CD14-positive monocyte (primary cell): ENCODE data around the gene CRISP2. TPM values are rescaled to one million over a fixed set of nuclear protein-coding genes. Genes with fewer than 3 reads are reported as not detected.

ENCODE experiments used
- DNase-seq, 3 donors: peaks; one replicate each; pipeline ENCODE4 v3.0.0-alpha.2; 2011 to 2022
- H2AFZ ChIP-seq: 2 replicates; pipeline ENCODE4 v1.6.0; 2012; ENCODE audit warnings: mild to moderate bottlenecking, low read depth, low read length, inconsistent platforms; ENCODE audit not compliant: insufficient read depth, poor library complexity, severe bottlenecking
- H3K27ac ChIP-seq, 2 donors: 1 replicate in 1 of 2; 2 replicates in 1 of 2; pipeline ENCODE4 v1.5.1; 2012 to 2013; ENCODE audit warnings: low read length in 2 of 2, control low read depth in 1 of 2, inconsistent platforms in 1 of 2, low read depth in 1 of 2, mild to moderate bottlenecking in 1 of 2
- H3K27me3 ChIP-seq, 2 donors: one replicate each; pipeline versions ENCODE4 v1.6.0 to v1.6.1; 2011 to 2013; ENCODE audit warnings: low read length in 2 of 2; ENCODE audit not compliant: control insufficient read depth in 2 of 2, insufficient read depth in 2 of 2
- H3K36me3 ChIP-seq, 2 donors: replicated peaks in 1 of 2; 1 replicate in 1 of 2; 2 replicates in 1 of 2; pipeline versions ENCODE4 v1.5.1 to v1.6.1; 2012 to 2013; ENCODE audit warnings: low read length in 2 of 2, control low read depth in 1 of 2, inconsistent platforms in 1 of 2, mild to moderate bottlenecking in 1 of 2; ENCODE audit not compliant: insufficient read depth in 2 of 2, control insufficient read depth in 1 of 2
- H3K4me1 ChIP-seq, 2 donors: 1 replicate in 1 of 2; 2 replicates in 1 of 2; pipeline versions ENCODE4 v1.5.1 to v1.6.1; 2012 to 2013; ENCODE audit warnings: low read length in 2 of 2, control low read depth in 1 of 2, inconsistent platforms in 1 of 2, mild to moderate bottlenecking in 1 of 2, moderate library complexity in 1 of 2; ENCODE audit not compliant: insufficient read depth in 2 of 2, control insufficient read depth in 1 of 2
- H3K4me2 ChIP-seq: replicated peaks from 2 replicates; pipeline ENCODE3; 2012; ENCODE audit warnings: low read length, moderate library complexity, mild to moderate bottlenecking; ENCODE audit not compliant: poor library complexity, severe bottlenecking; ENCODE audit errors: extremely low read depth
- H3K4me3 ChIP-seq, 3 experiments: fragments of 200-600 bp in 1 of 3; sonication (generic) in 1 of 3; replicated peaks in 1 of 3; 1 replicate in 2 of 3; 2 replicates in 1 of 3; pipeline ENCODE4 v1.5.1; 2011 to 2013; ENCODE audit warnings: low read length in 3 of 3, mild to moderate bottlenecking in 3 of 3, control low read depth in 2 of 3, low read depth in 2 of 3, inconsistent platforms in 1 of 3, moderate library complexity in 1 of 3
- H3K79me2 ChIP-seq: 2 replicates; pipeline ENCODE4 v1.6.0; 2012; ENCODE audit warnings: mild to moderate bottlenecking, control low read depth, inconsistent platforms, low read length, moderate library complexity; ENCODE audit not compliant: insufficient read depth
- H3K9ac ChIP-seq: 2 replicates; pipeline ENCODE4 v1.6.0; 2017; ENCODE audit warnings: low read length, mild to moderate bottlenecking; ENCODE audit not compliant: insufficient read depth, poor library complexity, severe bottlenecking
- H3K9me3 ChIP-seq, 2 donors: replicated peaks in 1 of 2; 1 replicate in 1 of 2; 2 replicates in 1 of 2; pipeline versions ENCODE4 v1.5.1 to v1.6.1; 2012 to 2013; ENCODE audit warnings: low read length in 2 of 2, control low read depth in 1 of 2; ENCODE audit not compliant: control insufficient read depth in 1 of 2, insufficient read depth in 1 of 2
- H4K20me1 ChIP-seq: 2 replicates; pipeline ENCODE4 v1.6.0; 2012; ENCODE audit warnings: mild to moderate bottlenecking, low read length, control low read depth, moderate library complexity; ENCODE audit not compliant: insufficient read depth
- H3K27ac Mint-ChIP-seq, 7 donors: one replicate each; pipeline ENCODE4 v1.8.0; 2020; ENCODE audit warnings: mild to moderate bottlenecking in 7 of 7, mixed read lengths in 7 of 7, moderate library complexity in 6 of 7, inconsistent platforms in 2 of 7
- H3K27me3 Mint-ChIP-seq, 3 donors: one replicate each; pipeline ENCODE4 v1.8.0; 2021 to 2022; ENCODE audit warnings: low read depth in 3 of 3, mild to moderate bottlenecking in 3 of 3, mixed read lengths in 3 of 3, moderate library complexity in 3 of 3, inconsistent platforms in 1 of 3
- H3K36me3 Mint-ChIP-seq, 2 donors: one replicate each; pipeline ENCODE4 v1.8.0; 2020; ENCODE audit warnings: mixed read lengths in 2 of 2, inconsistent platforms in 1 of 2, mild to moderate bottlenecking in 1 of 2
- H3K4me1 Mint-ChIP-seq: one replicate; pipeline ENCODE4 v1.8.0; 2020; ENCODE audit warnings: mild to moderate bottlenecking, mixed read lengths
- H3K4me3 Mint-ChIP-seq, 2 donors: one replicate each; pipeline ENCODE4 v1.8.0; 2020; ENCODE audit warnings: mild to moderate bottlenecking in 2 of 2, mixed read lengths in 2 of 2, moderate library complexity in 1 of 2
- H3K9me3 Mint-ChIP-seq, 7 donors: one replicate each; pipeline ENCODE4 v1.8.0; 2020 to 2022; ENCODE audit warnings: mixed read lengths in 7 of 7, mild to moderate bottlenecking in 6 of 7, moderate library complexity in 6 of 7, inconsistent platforms in 2 of 7
- WGBS: methylation state at CpG from one replicate; pipeline ENCODE4 v1.1.5; 2013; ENCODE audit warnings: missing lambda C conversion rate; ENCODE audit not compliant: insufficient coverage; 5-methylcytosine and 5-hydroxymethylcytosine counted together
- intact Hi-C, 2 donors: fragments of 100-400 bp; cut with micrococcal nuclease; formaldehyde crosslinking; loops; one replicate each; pipeline versions ENCODE4 v1.15.0 to v1.15.1; 2023
- polyA plus RNA-seq, 3 donors: library from polyadenylated mRNA; depleted of rRNA in 1 of 3; unstranded in 2 of 3; stranded (reverse) in 1 of 3; fragments of 300-500 nt in 2 of 3; fragments of >200 nt in 1 of 3; fragmentation: Illumina TruSeq in 2 of 3; gene quantifications; 1 replicate in 2 of 3; 2 replicates in 1 of 3; pipeline ENCODE4 v1.2.3, GENCODE V29; 2012 to 2021
- TF ChIP-seq, protein P1 (sequence below): fragments of 200-600 bp; IDR thresholded peaks from one replicate; pipeline ENCODE4 v1.8.0; 2022; ENCODE audit warnings: antibody characterized with exemption, mild to moderate bottlenecking

Gene CRISP2
- polyA plus RNA-seq, 3 donors, result not detected

GRCh38 chr6:49646942-49647341, 66.4 kb downstream of the CRISP2 start:
- Histone ChIP-seq H3K4me3 (no peak overlapping the region), H2AFZ (no peak overlapping the region), H4K20me1 (no peaks in the 10 kb centered on the region), H3K4me1 (no peaks in the 10 kb centered on the region), H3K36me3 (no peaks in the 10 kb centered on the region), H3K9me3 (no peaks in the 10 kb centered on the region), H3K79me2 (no peaks in the 10 kb centered on the region), H3K9ac (no peak overlapping the region), H3K27me3 (no peaks in the 10 kb centered on the region), H3K4me2 (no peak overlapping the region), H3K27ac (no peak overlapping the region)
- Mint-ChIP-seq H3K4me1 (no peaks in the 10 kb centered on the region), H3K27me3 (no peaks in the 10 kb centered on the region), H3K36me3 (no peaks in the 10 kb centered on the region), H3K27ac (no peak overlapping the region), H3K4me3 (no peak overlapping the region), H3K9me3 (peaks cover 0 to 3% (median 0%) of the 10 kb centered on the region in 7 donors)
- TF ChIP-seq, protein P1, sequence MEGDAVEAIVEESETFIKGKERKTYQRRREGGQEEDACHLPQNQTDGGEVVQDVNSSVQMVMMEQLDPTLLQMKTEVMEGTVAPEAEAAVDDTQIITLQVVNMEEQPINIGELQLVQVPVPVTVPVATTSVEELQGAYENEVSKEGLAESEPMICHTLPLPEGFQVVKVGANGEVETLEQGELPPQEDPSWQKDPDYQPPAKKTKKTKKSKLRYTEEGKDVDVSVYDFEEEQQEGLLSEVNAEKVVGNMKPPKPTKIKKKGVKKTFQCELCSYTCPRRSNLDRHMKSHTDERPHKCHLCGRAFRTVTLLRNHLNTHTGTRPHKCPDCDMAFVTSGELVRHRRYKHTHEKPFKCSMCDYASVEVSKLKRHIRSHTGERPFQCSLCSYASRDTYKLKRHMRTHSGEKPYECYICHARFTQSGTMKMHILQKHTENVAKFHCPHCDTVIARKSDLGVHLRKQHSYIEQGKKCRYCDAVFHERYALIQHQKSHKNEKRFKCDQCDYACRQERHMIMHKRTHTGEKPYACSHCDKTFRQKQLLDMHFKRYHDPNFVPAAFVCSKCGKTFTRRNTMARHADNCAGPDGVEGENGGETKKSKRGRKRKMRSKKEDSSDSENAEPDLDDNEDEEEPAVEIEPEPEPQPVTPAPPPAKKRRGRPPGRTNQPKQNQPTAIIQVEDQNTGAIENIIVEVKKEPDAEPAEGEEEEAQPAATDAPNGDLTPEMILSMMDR, result no peak
- intact Hi-C loops, result no loop called here
- WGBS, result no CpG with 5 or more reads among the region's 4 CpGs
- DNase-seq, result no peak

- H3K27me3 Mint-ChIP-seq, result no peaks in the 10 kb centered on the region
- H3K4me1 Mint-ChIP-seq, result no peaks in the 10 kb centered on the region
- DNase-seq, result no peak
- no peak overlapping the region for H3K27ac ChIP-seq
- H2AFZ ChIP-seq, result no peak overlapping the region
- H3K27me3 ChIP-seq, result no peaks in the 10 kb centered on the region
- no peaks in the 10 kb centered on the region for H3K4me1 ChIP-seq
- WGBS, result 21% methylated on average over 2 of the region's 3 CpGs
- H3K27ac Mint-ChIP-seq, result no peak overlapping the region
- TF ChIP-seq, protein P1, result no peak
- no peak overlapping the region for H3K4me2 ChIP-seq
- H4K20me1 ChIP-seq, result no peaks in the 10 kb centered on the region
- no peak overlapping the region for H3K4me3 ChIP-seq
- H3K36me3 ChIP-seq, result no peaks in the 10 kb centered on the region
- intact Hi-C loops, result no loop called here
- no peaks in the 10 kb centered on the region for H3K36me3 Mint-ChIP-seq
- H3K9ac ChIP-seq, result no peak overlapping the region
- H3K9me3 ChIP-seq, result no peaks in the 10 kb centered on the region
- no peak overlapping the region for H3K4me3 Mint-ChIP-seq
- peaks cover 0 to 3% (median 0%) of the 10 kb centered on the region in 7 donors for H3K9me3 Mint-ChIP-seq
- no peaks in the 10 kb centered on the region for H3K79me2 ChIP-seq
Observed at GRCh38 chr6:49646130-49646824, 67.1 kb downstream of the CRISP2 start.
